ENCODE data around the gene TGFB1I1. TPM values are rescaled to one million over a fixed set of nuclear protein-coding genes. Genes with fewer than 3 reads are reported as not detected.
"Not testable (repeated sequence)": the region's sequence is repeated elsewhere in the genome, so short reads cannot be mapped to it uniquely, and the experiment has no call there.

The TGFB1I1 gene
- total and polyA plus RNA-seq, 2 donors (not counting 3 experiments of a cell fraction or from before 2014, with no cell fraction given) = 73.7 to 115 TPM

GRCh38 chr16:31502981-31503380 is 31.0 kb downstream of the TGFB1I1 start:
- H3K27me3 ChIP-seq (ENCODE audit: control insufficient read depth in 2 of 2, insufficient read depth in 2 of 2, low read length in 2 of 2) = no peaks in the 10 kb centered on the region
- no peak overlapping the region for H3K4me3 ChIP-seq (replicated peaks in 1 of 3; ENCODE audit: insufficient read depth in 1 of 3, low read depth in 1 of 3, low read length in 3 of 3)
- H2AFZ ChIP-seq (ENCODE audit: low read depth, low read length) = no peak overlapping the region
- no peak for FAIRE-seq
- CTCF ChIA-PET = no interaction called here
- POLR2A ChIA-PET = no interaction called here
- no TSS peak for BruUV-seq (replicated peaks)
- dilution Hi-C loops (cut with MboI; ENCODE audit: extremely low pct_ligation_motif_present, low sequenced_read_pairs) = no loop called here
- no peak overlapping the region for H3K4me2 ChIP-seq (ENCODE audit: insufficient read depth, low read length)
- intact Hi-C loops (cut with micrococcal nuclease) = loop anchor here (10.0 kb wide), 1 partner anchor 362 kb away; no protein-coding TSS in a partner anchor
- DNase-seq (ENCODE audit: low read depth, low spot score) = no peak
- H3K9me1 ChIP-seq (replicated peaks; ENCODE audit: control insufficient read depth, extremely low read depth, insufficient read depth, low read length) = no peaks in the 10 kb centered on the region
- peaks cover 19% of the 10 kb centered on the region for H3K4me1 ChIP-seq (ENCODE audit: control insufficient read depth, extremely low read depth, insufficient read depth, low read length)
- H3K36me3 ChIP-seq (ENCODE audit: control insufficient read depth in 2 of 2, extremely low read depth in 1 of 2, insufficient read depth in 2 of 2, low read length in 2 of 2) = peaks cover 2 to 3% of the 10 kb centered on the region in 2 experiments
- no peaks in the 10 kb centered on the region for H3K9me3 ChIP-seq (replicated peaks; ENCODE audit: control insufficient read depth, insufficient read depth, low read length)
- no peak overlapping the region for H3K27ac ChIP-seq (ENCODE audit: insufficient read depth, low read depth, low read length)
- H3K9ac ChIP-seq (replicated peaks; ENCODE audit: extremely low read depth, insufficient read depth, low read length) = no peak overlapping the region
- H4K20me1 ChIP-seq (replicated peaks; ENCODE audit: control insufficient read depth, extremely low read depth, insufficient read depth, low read length) = no peaks in the 10 kb centered on the region
- peaks cover 12% of the 10 kb centered on the region for H3K79me2 ChIP-seq (ENCODE audit: control insufficient read depth, insufficient read depth, low read length)
- TF ChIP-seq POLR2A (IDR thresholded peaks at IDR 0.05; ENCODE audit: low read depth, low read length) (no peak), MYC (IDR thresholded peaks at IDR 0.05; ENCODE audit: low read depth, low read length) (no peak), GATA2 (IDR thresholded peaks at IDR 0.05; ENCODE audit: insufficient read depth, insufficient read length, low read depth, low read length) (no peak), EZH2 (IDR thresholded peaks at IDR 0.05; ENCODE audit: borderline replicate concordance, low read depth, low read length, severe bottlenecking) (no peak), POLR2AphosphoS5 (IDR thresholded peaks at IDR 0.05; ENCODE audit: insufficient read depth, low read depth, low read length) (no peak), JUN (IDR thresholded peaks at IDR 0.05; ENCODE audit: borderline replicate concordance, insufficient read depth, insufficient read length, low read depth) (no peak), FOS (IDR thresholded peaks at IDR 0.05; ENCODE audit: borderline replicate concordance, insufficient read depth, low read length) (no peak)
- TF ChIP-seq, protein P1, sequence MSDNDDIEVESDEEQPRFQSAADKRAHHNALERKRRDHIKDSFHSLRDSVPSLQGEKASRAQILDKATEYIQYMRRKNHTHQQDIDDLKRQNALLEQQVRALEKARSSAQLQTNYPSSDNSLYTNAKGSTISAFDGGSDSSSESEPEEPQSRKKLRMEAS (IDR thresholded peaks at IDR 0.05; ENCODE audit: insufficient read depth, insufficient read length) = no peak
- TF ChIP-seq, protein P2, sequence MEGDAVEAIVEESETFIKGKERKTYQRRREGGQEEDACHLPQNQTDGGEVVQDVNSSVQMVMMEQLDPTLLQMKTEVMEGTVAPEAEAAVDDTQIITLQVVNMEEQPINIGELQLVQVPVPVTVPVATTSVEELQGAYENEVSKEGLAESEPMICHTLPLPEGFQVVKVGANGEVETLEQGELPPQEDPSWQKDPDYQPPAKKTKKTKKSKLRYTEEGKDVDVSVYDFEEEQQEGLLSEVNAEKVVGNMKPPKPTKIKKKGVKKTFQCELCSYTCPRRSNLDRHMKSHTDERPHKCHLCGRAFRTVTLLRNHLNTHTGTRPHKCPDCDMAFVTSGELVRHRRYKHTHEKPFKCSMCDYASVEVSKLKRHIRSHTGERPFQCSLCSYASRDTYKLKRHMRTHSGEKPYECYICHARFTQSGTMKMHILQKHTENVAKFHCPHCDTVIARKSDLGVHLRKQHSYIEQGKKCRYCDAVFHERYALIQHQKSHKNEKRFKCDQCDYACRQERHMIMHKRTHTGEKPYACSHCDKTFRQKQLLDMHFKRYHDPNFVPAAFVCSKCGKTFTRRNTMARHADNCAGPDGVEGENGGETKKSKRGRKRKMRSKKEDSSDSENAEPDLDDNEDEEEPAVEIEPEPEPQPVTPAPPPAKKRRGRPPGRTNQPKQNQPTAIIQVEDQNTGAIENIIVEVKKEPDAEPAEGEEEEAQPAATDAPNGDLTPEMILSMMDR (IDR thresholded peaks at IDR 0.05; ENCODE audit: extremely low read depth in 1 of 2, insufficient read depth in 1 of 2, low read depth in 1 of 2, low read length in 2 of 2) = no peak

DNA sequence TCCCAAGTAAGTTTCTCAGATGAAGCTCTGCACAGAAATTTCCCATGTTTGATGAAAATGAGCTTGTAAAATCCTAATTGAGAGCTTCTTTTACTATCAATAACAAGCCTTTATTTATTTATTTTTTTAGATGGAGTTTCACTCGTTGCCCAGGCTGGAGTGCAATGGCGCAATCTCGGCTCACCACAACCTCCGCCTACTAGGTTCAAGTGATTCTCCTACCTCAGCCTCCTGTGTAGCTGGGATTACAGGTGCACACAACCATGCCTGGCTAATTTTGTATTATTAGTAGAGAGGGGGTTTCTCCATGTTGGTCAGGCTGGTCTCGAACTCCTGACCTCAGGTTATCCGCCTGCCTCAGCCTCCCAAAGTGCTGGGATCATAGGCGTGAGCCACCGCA is 31.6 kb downstream of the TGFB1I1 start:
- intact Hi-C loops (cut with micrococcal nuclease) = loop anchor here (10.0 kb wide), 1 partner anchor 361 kb away; no protein-coding TSS in a partner anchor
- not testable (repeated sequence) for H3K4me2 ChIP-seq (ENCODE audit: insufficient read depth, low read length)

More for the DNA sequence above, 31.6 kb downstream of the TGFB1I1 start:
- H3K9me3 ChIP-seq (replicated peaks; ENCODE audit: control insufficient read depth, insufficient read depth, low read length); H3K27ac ChIP-seq (ENCODE audit: insufficient read depth, low read depth, low read length); POLR2A ChIA-PET; BruUV-seq (replicated peaks); H3K9ac ChIP-seq (replicated peaks; ENCODE audit: extremely low read depth, insufficient read depth, low read length); H3K36me3 ChIP-seq (ENCODE audit: control insufficient read depth in 2 of 2, extremely low read depth in 1 of 2, insufficient read depth in 2 of 2, low read length in 2 of 2); DNase-seq (ENCODE audit: low read depth, low spot score); H4K20me1 ChIP-seq (replicated peaks; ENCODE audit: control insufficient read depth, extremely low read depth, insufficient read depth, low read length); CTCF ChIA-PET; H3K9me1 ChIP-seq (replicated peaks; ENCODE audit: control insufficient read depth, extremely low read depth, insufficient read depth, low read length); H2AFZ ChIP-seq (ENCODE audit: low read depth, low read length); H3K4me3 ChIP-seq (replicated peaks in 1 of 3; ENCODE audit: insufficient read depth in 1 of 3, low read depth in 1 of 3, low read length in 3 of 3); FAIRE-seq; H3K27me3 ChIP-seq (ENCODE audit: control insufficient read depth in 2 of 2, insufficient read depth in 2 of 2, low read length in 2 of 2); dilution Hi-C loops (cut with MboI; ENCODE audit: extremely low pct_ligation_motif_present, low sequenced_read_pairs): not testable (repeated sequence)
- Histone ChIP-seq H3K4me1 (ENCODE audit: control insufficient read depth, extremely low read depth, insufficient read depth, low read length) (peaks cover 20% of the 10 kb centered on the region), H3K79me2 (ENCODE audit: control insufficient read depth, insufficient read depth, low read length) (peaks cover 13% of the 10 kb centered on the region)
